GM18511 (cell line): ENCODE results near the gene RANBP2.

ENCODE experiments used
- ATAC-seq: cut with Tn5 transposase; IDR thresholded peaks from one replicate; pipeline ENCODE4 v1.9.1; 2021; ENCODE audit warnings: mild to moderate bottlenecking, moderate library complexity; ENCODE audit not compliant: unreplicated experiment

The RANBP2 gene

GRCh38 chr2:108834620-108835019 is 115.3 kb downstream of the RANBP2 start:
- ATAC-seq: no peak

GRCh38 chr2:108835040-108835439 is 115.8 kb downstream of the RANBP2 start:
- ATAC-seq: no peak
